Naive B cell (primary cell): Measurements from ENCODE around the gene NTM. TPM values are rescaled to one million over a fixed set of nuclear protein-coding genes. Genes with fewer than 3 reads are reported as not detected.

ENCODE experiments used
- ATAC-seq, 2 donors: fragments of 150-1000 bp; cut with Tn5 transposase; 2 replicates each; pipeline ENCODE4 v1.10.0; 2021; ENCODE audit warnings: low read depth in 2 of 2, mild to moderate bottlenecking in 2 of 2, moderate library complexity in 2 of 2
- DNase-seq: peaks from one replicate; pipeline ENCODE4 v3.0.0; 2022
- H3K27ac Mint-ChIP-seq, 6 donors: one replicate each; pipeline ENCODE4 v1.8.0; 2020 to 2022; ENCODE audit warnings: mild to moderate bottlenecking in 6 of 6, mixed read lengths in 6 of 6, moderate library complexity in 5 of 6, inconsistent platforms in 2 of 6
- H3K27me3 Mint-ChIP-seq, 3 donors: one replicate each; pipeline ENCODE4 v1.8.0; 2021 to 2022; ENCODE audit warnings: mixed read lengths in 3 of 3, mild to moderate bottlenecking in 1 of 3
- H3K36me3 Mint-ChIP-seq, 2 donors: one replicate each; pipeline ENCODE4 v1.8.0; 2020 to 2022; ENCODE audit warnings: mixed read lengths in 2 of 2, inconsistent platforms in 1 of 2, mild to moderate bottlenecking in 1 of 2
- H3K4me1 Mint-ChIP-seq, 3 donors: one replicate each; pipeline ENCODE4 v1.8.0; 2020 to 2022; ENCODE audit warnings: mixed read lengths in 3 of 3, inconsistent platforms in 1 of 3, mild to moderate bottlenecking in 1 of 3, moderate library complexity in 1 of 3
- H3K4me3 Mint-ChIP-seq, 8 donors: one replicate each; pipeline ENCODE4 v1.8.0; 2020 to 2022; ENCODE audit warnings: mild to moderate bottlenecking in 8 of 8, mixed read lengths in 8 of 8, moderate library complexity in 8 of 8, inconsistent platforms in 2 of 8
- H3K9me3 Mint-ChIP-seq, 7 donors: one replicate each; pipeline ENCODE4 v1.8.0; 2020 to 2022; ENCODE audit warnings: mixed read lengths in 7 of 7, mild to moderate bottlenecking in 5 of 7, inconsistent platforms in 2 of 7, moderate library complexity in 1 of 7
- polyA plus RNA-seq, 6 donors: library from polyadenylated mRNA; unstranded; fragments of 300-500 nt; fragmentation: Illumina TruSeq; gene quantifications; one replicate each; pipeline ENCODE4 v1.2.3, GENCODE V29; 2021; ENCODE audit warnings: low read depth in 6 of 6

The NTM gene
- polyA plus RNA-seq, 6 donors from 2014 or later, result not detected

- H3K4me1 Mint-ChIP-seq, result no peaks in the 10 kb centered on the region
- no peaks in the 10 kb centered on the region for H3K36me3 Mint-ChIP-seq
- H3K27me3 Mint-ChIP-seq, result no peaks in the 10 kb centered on the region
- peaks cover 4 to 20% (median 7%) of the 10 kb centered on the region in 7 donors for H3K9me3 Mint-ChIP-seq
- no peak overlapping the region for H3K27ac Mint-ChIP-seq
- H3K4me3 Mint-ChIP-seq, result no peak overlapping the region
- ATAC-seq (no peak), DNase-seq (no peak)
These were observed 611.7 kb downstream of the NTM start for GRCh38 chr11:131982154-131982553.

- DNase-seq (no peak), ATAC-seq (no peak)
- Mint-ChIP-seq H3K27me3 (no peaks in the 10 kb centered on the region), H3K27ac (no peak overlapping the region), H3K4me1 (no peaks in the 10 kb centered on the region), H3K4me3 (no peak overlapping the region), H3K9me3 (peaks cover 0 to 20% (median 5%) of the 10 kb centered on the region in 7 donors), H3K36me3 (no peaks in the 10 kb centered on the region)
These were observed 615.5 kb downstream of the NTM start for GRCh38 chr11:131985846-131986301.

GRCh38 chr11:131987703-131988102, 617.3 kb downstream of the NTM start:
- no peaks in the 10 kb centered on the region for H3K36me3 Mint-ChIP-seq
- no peaks in the 10 kb centered on the region for H3K4me1 Mint-ChIP-seq
- H3K27ac Mint-ChIP-seq, result no peak overlapping the region
- ATAC-seq (no peak), DNase-seq (no peak)
- no peak overlapping the region for H3K4me3 Mint-ChIP-seq
- peaks cover 0 to 20% (median 5%) of the 10 kb centered on the region in 7 donors for H3K9me3 Mint-ChIP-seq
- H3K27me3 Mint-ChIP-seq, result no peaks in the 10 kb centered on the region

- no peak overlapping the region for H3K4me3 Mint-ChIP-seq
- peaks cover 0 to 7% (median 5%) of the 10 kb centered on the region in 7 donors for H3K9me3 Mint-ChIP-seq
- no peak for ATAC-seq
- no peaks in the 10 kb centered on the region for H3K27me3 Mint-ChIP-seq
- DNase-seq, result no peak
- H3K36me3 Mint-ChIP-seq, result no peaks in the 10 kb centered on the region
- H3K27ac Mint-ChIP-seq, result no peak overlapping the region
- H3K4me1 Mint-ChIP-seq, result no peaks in the 10 kb centered on the region
These were observed 621.2 kb downstream of the NTM start for GRCh38 chr11:131991606-131992005.

- no peaks in the 10 kb centered on the region for H3K4me1 Mint-ChIP-seq
- H3K27me3 Mint-ChIP-seq, result no peaks in the 10 kb centered on the region
- no peaks in the 10 kb centered on the region for H3K36me3 Mint-ChIP-seq
- no peak for ATAC-seq
- peaks cover 0 to 18% (median 8%) of the 10 kb centered on the region in 7 donors for H3K9me3 Mint-ChIP-seq
- no peak for DNase-seq
- H3K27ac Mint-ChIP-seq, result no peak overlapping the region
- H3K4me3 Mint-ChIP-seq, result no peak overlapping the region
These were observed 622.8 kb downstream of the NTM start for GRCh38 chr11:131993246-131993645.

- H3K4me3 Mint-ChIP-seq, result no peak overlapping the region
- no peaks in the 10 kb centered on the region for H3K4me1 Mint-ChIP-seq
- DNase-seq, result no peak
- ATAC-seq, result no peak
- H3K27me3 Mint-ChIP-seq, result no peaks in the 10 kb centered on the region
- no peaks in the 10 kb centered on the region for H3K36me3 Mint-ChIP-seq
- no peak overlapping the region for H3K27ac Mint-ChIP-seq
- peaks cover 0 to 18% (median 8%) of the 10 kb centered on the region in 7 donors for H3K9me3 Mint-ChIP-seq
These were observed 627.6 kb downstream of the NTM start for GRCh38 chr11:131998020-131998419.

- no peaks in the 10 kb centered on the region for H3K4me1 Mint-ChIP-seq
- no peak overlapping the region for H3K27ac Mint-ChIP-seq
- no peak for DNase-seq
- peaks cover 0 to 18% (median 8%) of the 10 kb centered on the region in 7 donors for H3K9me3 Mint-ChIP-seq
- H3K4me3 Mint-ChIP-seq, result no peak overlapping the region
- H3K27me3 Mint-ChIP-seq, result no peaks in the 10 kb centered on the region
- H3K36me3 Mint-ChIP-seq, result no peaks in the 10 kb centered on the region
- no peak for ATAC-seq
These were observed 628.7 kb downstream of the NTM start for GRCh38 chr11:131999084-131999483.

GRCh38 chr11:131999955-132000354, 629.5 kb downstream of the NTM start:
- Mint-ChIP-seq H3K4me3 (no peak overlapping the region), H3K27me3 (no peaks in the 10 kb centered on the region), H3K27ac (no peak overlapping the region), H3K9me3 (peaks cover 0 to 18% (median 8%) of the 10 kb centered on the region in 7 donors), H3K36me3 (no peaks in the 10 kb centered on the region), H3K4me1 (no peaks in the 10 kb centered on the region)
- ATAC-seq (no peak), DNase-seq (no peak)

- Mint-ChIP-seq H3K4me3 (no peak overlapping the region), H3K9me3 (peaks cover 0 to 8% (median 0%) of the 10 kb centered on the region in 7 donors), H3K36me3 (no peaks in the 10 kb centered on the region), H3K27ac (no peak overlapping the region), H3K4me1 (no peaks in the 10 kb centered on the region), H3K27me3 (no peaks in the 10 kb centered on the region)
- ATAC-seq (no peak), DNase-seq (no peak)
These were observed 635.5 kb downstream of the NTM start for GRCh38 chr11:132005887-132006286.

- Mint-ChIP-seq H3K36me3 (no peaks in the 10 kb centered on the region), H3K27ac (no peak overlapping the region), H3K9me3 (peaks cover 0 to 8% (median 2%) of the 10 kb centered on the region in 7 donors), H3K27me3 (no peaks in the 10 kb centered on the region), H3K4me1 (no peaks in the 10 kb centered on the region), H3K4me3 (peak overlapping the region in 1 of 8 donors; percentile 22)
- DNase-seq (no peak), ATAC-seq (no peak)
These were observed 636.6 kb downstream of the NTM start for GRCh38 chr11:132006884-132007580.

GRCh38 chr11:132008226-132008625, 637.8 kb downstream of the NTM start:
- no peaks in the 10 kb centered on the region for H3K4me1 Mint-ChIP-seq
- H3K9me3 Mint-ChIP-seq, result peaks cover 0 to 14% (median 4%) of the 10 kb centered on the region in 7 donors
- H3K4me3 Mint-ChIP-seq, result no peak overlapping the region
- H3K36me3 Mint-ChIP-seq, result no peaks in the 10 kb centered on the region
- no peaks in the 10 kb centered on the region for H3K27me3 Mint-ChIP-seq
- DNase-seq, result no peak
- ATAC-seq, result no peak
- no peak overlapping the region for H3K27ac Mint-ChIP-seq

- H3K36me3 Mint-ChIP-seq, result no peaks in the 10 kb centered on the region
- no peaks in the 10 kb centered on the region for H3K4me1 Mint-ChIP-seq
- H3K27me3 Mint-ChIP-seq, result no peaks in the 10 kb centered on the region
These were observed 638.5 kb downstream of the NTM start for GRCh38 chr11:132008872-132009271.

GRCh38 chr11:132020001-132020400, 649.6 kb downstream of the NTM start:
- Mint-ChIP-seq H3K9me3 (peaks cover 1 to 20% (median 10%) of the 10 kb centered on the region in 7 donors), H3K4me3 (peak overlapping the region in 1 of 8 donors; percentile 5), H3K27ac (no peak overlapping the region), H3K27me3 (no peaks in the 10 kb centered on the region), H3K36me3 (no peaks in the 10 kb centered on the region), H3K4me1 (no peaks in the 10 kb centered on the region)
- no peak for DNase-seq
- no peak for ATAC-seq

More at GRCh38 chr11:132008872-132009271, 638.5 kb downstream of the NTM start:
- Mint-ChIP-seq H3K27ac (no peak overlapping the region), H3K4me3 (no peak overlapping the region), H3K9me3 (peaks cover 0 to 14% (median 5%) of the 10 kb centered on the region in 7 donors)
- DNase-seq (no peak), ATAC-seq (no peak)

GRCh38 chr11:132022285-132022684, 651.9 kb downstream of the NTM start:
- no peak overlapping the region for H3K4me3 Mint-ChIP-seq

More at GRCh38 chr11:132022285-132022684, 651.9 kb downstream of the NTM start:
- Mint-ChIP-seq H3K4me1 (no peaks in the 10 kb centered on the region), H3K36me3 (no peaks in the 10 kb centered on the region), H3K27me3 (no peaks in the 10 kb centered on the region), H3K27ac (no peak overlapping the region), H3K9me3 (peaks cover 1 to 18% (median 9%) of the 10 kb centered on the region in 7 donors)
- ATAC-seq (no peak), DNase-seq (no peak)
